ENCODE measurements around the gene GRK7. TPM values are rescaled to one million over a fixed set of nuclear protein-coding genes. Genes with fewer than 3 reads are reported as not detected.

The GRK7 gene
- total RNA-seq (2021; fragmentation: NEBNext Ultra II Directional; extraction: Animal tissue kit (Norgen Biotek cat#: 25700)) = not detected
- long read RNA-seq = 0 reads

- Mint-ChIP-seq H3K36me3 (ENCODE audit: low read depth) (no peaks in the 10 kb centered on the region), H3K27ac (no peak within 1 kb of the TSS), H3K4me3 (no peak within 1 kb of the TSS), H3K4me1 (ENCODE audit: low read depth) (no peaks in the 10 kb centered on the region), H3K27me3 (ENCODE audit: insufficient read depth) (peaks cover 2% of the 10 kb centered on the region; the same call in 1 of the 2 replicates), H3K9me3 (no peaks in the 10 kb centered on the region)
- no peak for TF ChIP-seq CTCF (IDR thresholded peaks at IDR 0.05)
- DNase-seq = no peak
Observed at GRCh38 chr3:141763088-141763750, at the start of gene GRK7. TSS of gene GRK7 (plus strand) at chr3:141763408. CDS start at chr3:141778285, 14,877 bp downstream.

- H3K36me3 Mint-ChIP-seq (ENCODE audit: low read depth) = no peaks in the 10 kb centered on the region
- peaks cover 27% of the 10 kb centered on the region for H3K4me1 Mint-ChIP-seq (ENCODE audit: low read depth)
Observed at GRCh38 chr3:141714671-141715070, 48.5 kb upstream of the GRK7 start.

GRCh38 chr3:141722081-141722480, 41.1 kb upstream of the GRK7 start:
- peaks cover 23% of the 10 kb centered on the region for H3K27me3 Mint-ChIP-seq (ENCODE audit: insufficient read depth)
- H3K4me3 Mint-ChIP-seq = no peak overlapping the region
- H3K27ac Mint-ChIP-seq = no peak overlapping the region
- DNase-seq = no peak
- H3K36me3 Mint-ChIP-seq (ENCODE audit: low read depth) = no peaks in the 10 kb centered on the region
- TF ChIP-seq CTCF (IDR thresholded peaks at IDR 0.05) = no peak
- H3K9me3 Mint-ChIP-seq = no peaks in the 10 kb centered on the region
- H3K4me1 Mint-ChIP-seq (ENCODE audit: low read depth) = no peaks in the 10 kb centered on the region; the same call in 1 of the 2 replicates

More at GRCh38 chr3:141714671-141715070, 48.5 kb upstream of the GRK7 start:
- Mint-ChIP-seq H3K27me3 (ENCODE audit: insufficient read depth) (peaks cover 10% of the 10 kb centered on the region; the same call in 1 of the 2 replicates), H3K27ac (no peak overlapping the region), H3K9me3 (no peaks in the 10 kb centered on the region; the same call in 1 of the 2 replicates), H3K4me3 (no peak overlapping the region)
- TF ChIP-seq CTCF (IDR thresholded peaks at IDR 0.05) = no peak
- DNase-seq = no peak

GRCh38 chr3:141722648-141723047, 40.6 kb upstream of the GRK7 start:
- no peaks in the 10 kb centered on the region for H3K36me3 Mint-ChIP-seq (ENCODE audit: low read depth)
- TF ChIP-seq CTCF (IDR thresholded peaks at IDR 0.05) = no peak
- H3K4me3 Mint-ChIP-seq = no peak overlapping the region
- H3K27ac Mint-ChIP-seq = no peak overlapping the region
- H3K27me3 Mint-ChIP-seq (ENCODE audit: insufficient read depth) = peaks cover 23% of the 10 kb centered on the region
- no peaks in the 10 kb centered on the region for H3K9me3 Mint-ChIP-seq
- DNase-seq = no peak
- no peaks in the 10 kb centered on the region; the same call in 1 of the 2 replicates for H3K4me1 Mint-ChIP-seq (ENCODE audit: low read depth)

- no peak for TF ChIP-seq CTCF (IDR thresholded peaks at IDR 0.05)
- H3K9me3 Mint-ChIP-seq = no peaks in the 10 kb centered on the region
- no peak overlapping the region for H3K4me3 Mint-ChIP-seq
Observed at GRCh38 chr3:141723255-141723654, 40.0 kb upstream of the GRK7 start.

More at GRCh38 chr3:141723255-141723654, 40.0 kb upstream of the GRK7 start:
- H3K27ac Mint-ChIP-seq = no peak overlapping the region
- H3K27me3 Mint-ChIP-seq (ENCODE audit: insufficient read depth) = peaks cover 23% of the 10 kb centered on the region
- H3K36me3 Mint-ChIP-seq (ENCODE audit: low read depth) = no peaks in the 10 kb centered on the region
- DNase-seq = no peak
- H3K4me1 Mint-ChIP-seq (ENCODE audit: low read depth) = no peaks in the 10 kb centered on the region; the same call in 1 of the 2 replicates

Measured in HFFc6 (cell line).